WTC11 (cell line): ENCODE results near the gene LRRC7. TPM values are rescaled to one million over a fixed set of nuclear protein-coding genes. Genes with fewer than 3 reads are reported as not detected.

ENCODE experiments used
- ATAC-seq: fragments of 200-7000 bp; cut with Tn5 transposase; 2 replicates; pipeline ENCODE4 v1.10.0; 2021; ENCODE audit warnings: mild to moderate bottlenecking, moderate library complexity
- CTCF ChIA-PET: fragments of 300-600 bp; sonication (Branson Sonifier 250); formaldehyde crosslinking; loops from one replicate; lab custom pipeline; 2021; ENCODE audit warnings: antibody characterized with exemption; lab: Charles Lee
- POLR2A ChIA-PET: fragments of 350-600 bp; sonication (Branson Sonifier 250); formaldehyde crosslinking; loops from one replicate; lab custom pipeline; 2021; ENCODE audit warnings: antibody characterized with exemption; lab: Charles Lee
- DNase-seq: peaks from one replicate; pipeline ENCODE4 v3.0.0; 2021; ENCODE audit warnings: low spot score
- H3K27ac Mint-ChIP-seq: 2 replicates; pipeline ENCODE4 v1.8.0; 2021; ENCODE audit warnings: mixed read lengths
- H3K27me3 Mint-ChIP-seq: 2 replicates; pipeline ENCODE4 v1.8.0; 2021; ENCODE audit warnings: low read depth, mild to moderate bottlenecking, moderate library complexity, mixed read lengths
- H3K36me3 Mint-ChIP-seq: 2 replicates; pipeline ENCODE4 v1.8.0; 2021; ENCODE audit warnings: mixed read lengths
- H3K4me1 Mint-ChIP-seq: 2 replicates; pipeline ENCODE4 v1.8.0; 2022; ENCODE audit warnings: mixed read lengths
- H3K4me3 Mint-ChIP-seq: 2 replicates; pipeline ENCODE4 v1.8.0; 2021; ENCODE audit warnings: mild to moderate bottlenecking, moderate library complexity, mixed read lengths
- H3K9me3 Mint-ChIP-seq: 2 replicates; pipeline ENCODE4 v1.8.0; 2021; ENCODE audit warnings: mixed read lengths
- ATF1 ChIP-seq: sonication (generic); formaldehyde crosslinking; IDR thresholded peaks from 2 replicates; pipeline ENCODE4 v1.8.1; 2023; ENCODE audit warnings: mild to moderate bottlenecking, moderate library complexity, missing genetic modification reagents
- ATF2 ChIP-seq: sonication (generic); formaldehyde crosslinking; IDR thresholded peaks from 2 replicates; pipeline ENCODE4 v1.8.1; 2022; ENCODE audit warnings: low read depth, missing genetic modification reagents, borderline replicate concordance
- ATF6 ChIP-seq: sonication (generic); formaldehyde crosslinking; IDR thresholded peaks from 2 replicates; pipeline ENCODE4 v1.8.1; 2023; ENCODE audit warnings: mild to moderate bottlenecking, missing genetic modification reagents
- CBFB ChIP-seq: sonication (generic); formaldehyde crosslinking; IDR thresholded peaks from 2 replicates; pipeline ENCODE4 v1.8.1; 2022; ENCODE audit warnings: mild to moderate bottlenecking, low read depth, missing genetic modification reagents
- E2F1 ChIP-seq: sonication (generic); formaldehyde crosslinking; IDR thresholded peaks from 2 replicates; pipeline ENCODE4 v1.8.0; 2022; ENCODE audit warnings: mild to moderate bottlenecking, missing genetic modification reagents
- FOXK1 ChIP-seq: sonication (generic); formaldehyde crosslinking; IDR thresholded peaks from 2 replicates; pipeline ENCODE4 v1.8.0; 2022; ENCODE audit warnings: mild to moderate bottlenecking, moderate library complexity, missing genetic modification reagents
- GTF2I ChIP-seq: fragments of 250-450 bp; sonication (Bioruptor Pico); conservative IDR thresholded peaks from 2 replicates; pipeline ENCODE4 v1.4.0; 2021; ENCODE audit warnings: mild to moderate bottlenecking
- HMGA2 ChIP-seq: fragments of 250-450 bp; sonication (Bioruptor Pico); IDR thresholded peaks from 2 replicates; pipeline ENCODE4 v1.4.0; 2021; ENCODE audit warnings: mild to moderate bottlenecking, moderate library complexity
- IRF1 ChIP-seq: sonication (generic); formaldehyde crosslinking; IDR thresholded peaks from 2 replicates; pipeline ENCODE4 v1.8.0; 2023; ENCODE audit warnings: missing genetic modification reagents
- JUN ChIP-seq: sonication (generic); formaldehyde crosslinking; IDR thresholded peaks from 2 replicates; pipeline ENCODE4 v1.8.0; 2023; ENCODE audit warnings: mild to moderate bottlenecking, missing genetic modification reagents
- NFE2L1 ChIP-seq: sonication (generic); formaldehyde crosslinking; IDR thresholded peaks from 2 replicates; pipeline ENCODE4 v1.8.1; 2023; ENCODE audit warnings: missing genetic modification reagents
- NFYB ChIP-seq: sonication (generic); formaldehyde crosslinking; conservative IDR thresholded peaks from 2 replicates; pipeline ENCODE4 v1.8.0; 2022; ENCODE audit warnings: low read depth, missing genetic modification reagents
- RORB ChIP-seq: fragments of 250-450 bp; sonication (Bioruptor Pico); IDR thresholded peaks from 2 replicates; pipeline ENCODE4 v1.9.0; 2021; ENCODE audit warnings: mild to moderate bottlenecking
- SMAD4 ChIP-seq: sonication (generic); formaldehyde crosslinking; IDR thresholded peaks from 2 replicates; pipeline ENCODE4 v1.8.0; 2022; ENCODE audit warnings: mild to moderate bottlenecking, missing genetic modification reagents
- TCF7 ChIP-seq: sonication (generic); formaldehyde crosslinking; IDR thresholded peaks from 2 replicates; pipeline ENCODE4 v1.8.0; 2022; ENCODE audit warnings: mild to moderate bottlenecking, low read depth, missing genetic modification reagents, moderate library complexity
- TEAD1 ChIP-seq: sonication (generic); formaldehyde crosslinking; IDR thresholded peaks from 2 replicates; pipeline ENCODE4 v1.8.0; 2022; ENCODE audit warnings: mild to moderate bottlenecking, missing genetic modification reagents
- TEAD4 ChIP-seq: sonication (generic); formaldehyde crosslinking; IDR thresholded peaks from 2 replicates; pipeline ENCODE4 v1.8.0; 2022; ENCODE audit warnings: mild to moderate bottlenecking, missing genetic modification reagents
- TP53 ChIP-seq: sonication (generic); formaldehyde crosslinking; IDR thresholded peaks from 2 replicates; pipeline ENCODE4 v1.8.1; 2023; ENCODE audit warnings: mild to moderate bottlenecking, missing genetic modification reagents
- ZNF263 ChIP-seq: sonication (generic); formaldehyde crosslinking; IDR thresholded peaks from 2 replicates; pipeline ENCODE4 v1.8.1; 2022; ENCODE audit warnings: low read depth, mild to moderate bottlenecking, moderate library complexity, missing genetic modification reagents
- ZNF317 ChIP-seq: sonication (generic); formaldehyde crosslinking; IDR thresholded peaks from 2 replicates; pipeline ENCODE4 v1.8.1; 2023; ENCODE audit warnings: low read depth, mild to moderate bottlenecking, moderate library complexity, missing genetic modification reagents, borderline replicate concordance
- ZNF423 ChIP-seq: fragments of 250-450 bp; sonication (Bioruptor Pico); IDR thresholded peaks from 2 replicates; pipeline ENCODE4 v2.1.2; 2022; ENCODE audit warnings: mild to moderate bottlenecking, moderate library complexity
- ZNF425 ChIP-seq: fragments of 250-450 bp; sonication (Bioruptor Pico); conservative IDR thresholded peaks from 2 replicates; pipeline ENCODE4 v1.9.0; 2021; ENCODE audit warnings: mild to moderate bottlenecking
- ZNF671 ChIP-seq: fragments of 250-450 bp; sonication (Bioruptor Pico); IDR thresholded peaks from 2 replicates; pipeline ENCODE4 v1.8.0; 2021; ENCODE audit warnings: mild to moderate bottlenecking
- ZSCAN18 ChIP-seq: fragments of 250-450 bp; sonication (Bioruptor Pico); IDR thresholded peaks from 2 replicates; pipeline ENCODE4 v2.1.2; 2022; ENCODE audit warnings: mild to moderate bottlenecking, moderate library complexity
- total RNA-seq: library from RNA; stranded (reverse); gene quantifications from 3 replicates; pipeline ENCODE4 v1.2.3, GENCODE V29; 2021

LRRC7 gene
- total RNA-seq, 1 experiment from 2014 or later: not detected

- Mint-ChIP-seq H3K27me3 (no peaks in the 10 kb centered on the region), H3K9me3 (no peaks in the 10 kb centered on the region), H3K4me3 (no peak overlapping the region), H3K4me1 (peaks cover 6% of the 10 kb centered on the region; the same call in 1 of the 2 replicates), H3K36me3 (no peaks in the 10 kb centered on the region), H3K27ac (no peak overlapping the region)
- DNase-seq (no peak), ATAC-seq (no peak)
- ChIA-PET CTCF (no interaction called here), POLR2A (no interaction called here)
- TF ChIP-seq TEAD1 (CRISPR knock-in tag): no peak
- no peak for TF ChIP-seq ATF1
- TF ChIP-seq RORB: no peak
- TF ChIP-seq CBFB (CRISPR knock-in tag): no peak
- TF ChIP-seq FOXK1 (CRISPR knock-in tag): no peak
- TF ChIP-seq GTF2I: no peak
- no peak for TF ChIP-seq ZNF671 (CRISPR knock-in tag)
- no peak for TF ChIP-seq ZNF425
- no peak for TF ChIP-seq JUN (CRISPR knock-in tag)
- TF ChIP-seq TCF7 (CRISPR knock-in tag): no peak
- no peak for TF ChIP-seq ZNF263
- TF ChIP-seq TP53 (CRISPR knock-in tag): no peak
- no peak for TF ChIP-seq IRF1 (CRISPR knock-in tag)
- TF ChIP-seq NFE2L1 (CRISPR knock-in tag): no peak
- no peak for TF ChIP-seq NFYB
- TF ChIP-seq TEAD4: no peak
- TF ChIP-seq SMAD4 (CRISPR knock-in tag): no peak
Measured at GRCh38 chr1:70024272-70024671, 456.6 kb downstream of the LRRC7 start.

GRCh38 chr1:70025052-70025451, 457.3 kb downstream of the LRRC7 start:
- CTCF ChIA-PET: no interaction called here
- H3K4me1 Mint-ChIP-seq: peaks cover 8% of the 10 kb centered on the region
- no peaks in the 10 kb centered on the region for H3K9me3 Mint-ChIP-seq
- POLR2A ChIA-PET: interaction anchor here (0.6 kb wide), 3 partner anchors 212 to 1026 kb away, joined by 3 to 5 read pairs (median 3); partner anchors contain the start of gene LRRC7
- TF ChIP-seq HMGA2 (CRISPR knock-in tag) (peak; percentile 99), RORB (no peak)
- no peak overlapping the region for H3K27ac Mint-ChIP-seq
- H3K27me3 Mint-ChIP-seq: no peaks in the 10 kb centered on the region
- ATAC-seq: no peak
- H3K36me3 Mint-ChIP-seq: no peaks in the 10 kb centered on the region
- DNase-seq: no peak
- no peak overlapping the region for H3K4me3 Mint-ChIP-seq

GRCh38 chr1:70025846-70026245, 458.1 kb downstream of the LRRC7 start:
- no peaks in the 10 kb centered on the region for H3K36me3 Mint-ChIP-seq
- TF ChIP-seq ATF6 (CRISPR knock-in tag): no peak
- TF ChIP-seq FOXK1 (CRISPR knock-in tag): no peak
- no peak for TF ChIP-seq ZNF317 (CRISPR knock-in tag)
- TF ChIP-seq E2F1 (CRISPR knock-in tag): no peak
- TF ChIP-seq ATF2 (CRISPR knock-in tag): no peak
- no peak for TF ChIP-seq ZNF425
- TF ChIP-seq ZSCAN18 (CRISPR knock-in tag): no peak
- TF ChIP-seq ZNF423: no peak

More at GRCh38 chr1:70025846-70026245, 458.1 kb downstream of the LRRC7 start:
- ChIA-PET POLR2A (interaction anchor here (0.6 kb wide), 2 partner anchors 211 to 1025 kb away, joined by 3 read pairs; no protein-coding TSS in a partner anchor), CTCF (no interaction called here)
- no peaks in the 10 kb centered on the region for H3K9me3 Mint-ChIP-seq
- H3K27ac Mint-ChIP-seq: no peak overlapping the region
- no peaks in the 10 kb centered on the region for H3K27me3 Mint-ChIP-seq
- no peak overlapping the region for H3K4me3 Mint-ChIP-seq
- ATAC-seq (no peak), DNase-seq (no peak)
- H3K4me1 Mint-ChIP-seq: peaks cover 11% of the 10 kb centered on the region
